Stimulated activated CD4-positive, alpha-beta T cell treated with anti-CD3 and anti-CD28 coated beads, TNF-alpha, amount 100 ng/mL, for 4 hours (primary cell): Measurements from ENCODE around the gene CBL.
"Not testable (repeated sequence)": the region's sequence is repeated elsewhere in the genome, so short reads cannot be mapped to it uniquely, and the experiment has no call there.

ENCODE experiments used
- DNase-seq, 3 experiments: peaks; one replicate each; pipeline ENCODE4 v3.0.0-alpha.2; 2020; ENCODE audit warnings: low read depth in 3 of 3

The CBL gene

DNA sequence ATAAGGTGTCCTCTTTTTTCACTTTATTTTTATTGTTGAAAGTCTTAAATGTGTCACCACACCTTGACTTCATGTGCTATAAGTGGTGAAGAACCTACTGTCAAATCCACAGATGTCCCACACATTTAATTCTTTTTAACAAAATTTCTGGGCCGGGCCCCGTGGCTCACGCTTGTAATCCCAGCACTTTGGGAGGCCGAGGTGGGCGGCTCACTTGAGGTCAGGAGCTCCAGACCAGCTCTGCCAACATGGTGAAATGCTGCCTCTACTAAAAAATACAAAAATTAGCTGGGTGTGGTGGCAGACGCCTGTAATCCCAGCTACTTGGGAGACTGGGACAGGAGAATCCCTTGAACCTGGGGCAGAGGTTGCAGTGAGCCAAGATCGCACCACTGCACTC is 3.0 kb downstream of the CBL start:
- no peak for DNase-seq

DNA sequence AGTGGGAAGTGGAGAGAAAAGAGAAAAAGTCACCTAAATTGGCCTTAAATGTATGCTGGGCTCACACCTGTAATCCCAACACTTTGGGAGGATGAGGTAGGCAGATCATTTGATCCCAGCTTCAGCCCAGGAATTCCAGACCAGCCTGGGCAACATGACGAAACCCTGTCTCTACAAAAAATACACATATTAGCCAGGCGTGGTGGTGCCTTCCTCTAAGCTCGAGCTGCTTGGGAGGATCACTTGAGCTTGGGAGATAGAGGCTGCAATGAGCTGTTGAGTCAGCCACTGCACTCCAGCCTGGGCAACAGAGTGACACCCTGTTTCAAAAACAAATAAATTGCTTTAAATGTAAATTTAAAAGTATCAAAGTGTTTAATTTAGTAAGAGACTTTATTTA is 3.9 kb downstream of the CBL start:
- DNase-seq, result no peak

DNA sequence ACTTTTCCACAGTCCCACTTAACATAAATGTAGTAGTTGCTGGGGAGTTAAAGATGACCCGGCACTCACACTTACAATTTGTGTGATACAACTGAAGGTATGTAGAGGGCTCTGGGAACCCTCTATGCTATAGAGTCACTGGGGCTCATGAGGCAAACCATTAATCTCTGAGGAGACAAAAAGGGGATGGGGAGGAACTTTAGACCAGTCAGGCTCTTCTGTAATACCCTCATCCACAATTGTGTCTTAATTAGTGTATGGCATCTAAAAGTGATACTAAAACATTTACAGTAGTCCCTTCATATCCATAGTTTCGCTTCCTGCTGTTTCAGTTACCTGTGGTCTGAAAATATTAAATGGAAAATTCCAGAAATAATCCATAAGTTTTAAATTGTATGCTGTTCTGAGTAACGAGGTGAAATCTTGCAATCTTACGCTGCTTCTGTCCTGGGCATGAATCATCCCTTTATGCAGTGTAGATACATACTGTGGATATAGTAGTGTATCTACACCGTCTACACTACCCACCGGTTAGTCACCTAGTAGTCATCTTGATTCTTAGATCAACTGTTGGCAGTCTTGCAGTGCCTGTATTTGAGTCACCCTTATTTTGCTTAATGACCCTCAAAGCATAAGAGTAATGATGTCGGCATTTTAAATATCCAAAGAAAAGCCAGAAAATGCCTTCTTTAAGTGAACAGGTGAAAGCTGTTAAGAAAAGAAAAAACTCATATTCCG is 12.2 kb downstream of the CBL start:
- no peak for DNase-seq

DNA sequence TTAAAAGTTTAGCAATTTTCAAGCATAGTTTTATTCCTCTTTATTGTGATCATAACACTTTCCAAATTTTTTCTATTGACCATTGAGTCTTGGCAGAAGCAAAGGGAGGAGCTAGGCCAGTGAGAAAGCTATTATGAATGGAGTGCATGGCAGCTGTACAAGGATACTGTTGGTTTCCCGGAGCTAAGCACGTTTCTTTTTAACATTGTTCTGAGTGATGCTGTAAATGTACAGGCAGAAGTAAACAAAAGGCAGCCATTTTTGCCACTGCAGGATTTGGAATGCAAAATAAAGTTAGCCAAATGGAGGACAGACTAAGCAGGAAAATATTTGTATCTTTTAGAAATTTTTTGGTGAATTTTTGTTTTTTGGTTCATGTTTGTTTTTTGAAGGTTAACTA is 16.2 kb downstream of the CBL start:
- DNase-seq, result no peak

DNA sequence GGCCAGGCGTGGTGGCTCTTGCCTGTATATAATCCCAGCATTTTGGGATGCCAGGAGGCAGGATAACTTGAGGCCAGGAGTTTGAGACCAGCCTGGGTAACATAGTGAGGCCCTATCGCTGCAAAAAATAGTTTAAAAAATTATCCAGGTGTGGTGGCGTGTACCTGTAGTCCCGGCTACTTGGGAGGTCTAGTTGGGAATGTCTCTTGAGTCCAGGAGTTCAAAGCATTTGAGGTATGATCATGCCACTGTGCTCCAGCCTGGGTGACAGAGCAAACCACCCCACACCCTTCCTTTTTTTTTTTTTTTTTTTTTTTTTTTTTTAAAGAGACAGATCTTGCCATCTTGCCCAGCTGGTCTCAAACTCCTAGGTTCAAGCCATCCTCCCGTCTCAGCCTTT is 16.8 kb downstream of the CBL start:
- no peak for DNase-seq

DNA sequence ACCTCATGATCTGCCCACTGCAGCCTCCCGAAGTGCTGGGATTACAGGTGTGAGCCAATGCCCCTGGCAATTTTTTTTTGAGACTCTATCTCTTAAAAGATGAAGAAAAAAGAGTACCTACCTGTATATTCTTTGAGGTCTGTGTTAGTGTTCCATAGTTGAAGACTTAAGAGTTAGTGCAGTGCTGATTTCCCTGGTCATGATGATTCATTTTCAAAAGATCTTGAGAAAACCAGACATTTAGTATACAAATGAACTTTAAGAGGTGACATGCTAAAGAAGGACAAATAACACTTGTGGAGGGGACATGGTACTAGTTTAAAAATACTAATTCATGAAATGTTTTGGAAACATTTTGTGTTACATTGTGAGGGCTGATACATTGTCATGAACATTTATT is 17.7 kb downstream of the CBL start:
- no peak for DNase-seq

DNA sequence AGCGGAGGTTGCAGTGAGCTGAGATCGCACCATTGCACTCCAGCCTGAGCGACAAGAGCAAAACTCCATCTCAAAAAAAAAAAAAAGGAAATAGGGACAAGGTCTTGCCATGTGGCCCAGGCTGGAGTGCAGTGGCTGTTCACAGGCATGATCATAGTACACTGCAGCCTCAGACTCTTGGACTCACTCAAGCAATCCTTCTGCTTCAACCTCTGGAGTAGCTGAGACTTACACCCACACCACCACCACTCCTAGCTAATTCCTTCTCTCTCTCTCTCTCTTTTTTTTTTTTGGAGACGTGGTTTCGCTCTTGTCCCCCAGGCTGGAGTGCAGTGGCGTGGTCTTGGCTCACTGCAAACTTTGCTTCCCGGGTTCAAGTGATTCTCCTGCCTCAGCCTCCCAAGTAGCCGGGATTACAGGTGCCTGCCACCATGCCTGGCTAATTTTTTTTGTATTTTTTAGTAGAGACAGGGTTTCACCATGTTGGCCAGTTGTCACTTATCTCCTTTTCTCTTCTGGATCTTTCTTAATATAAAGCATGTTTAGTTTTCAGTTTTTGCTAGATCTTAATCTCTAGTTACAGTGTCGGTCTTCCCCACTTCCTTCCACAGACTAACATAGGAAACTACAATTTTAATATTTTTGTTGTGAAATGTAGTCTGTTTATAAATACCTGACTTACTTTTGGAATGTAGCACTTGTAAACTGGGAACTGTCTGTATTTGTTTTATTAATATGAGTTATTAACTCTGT is 22.6 kb downstream of the CBL start:
- DNase-seq, result not testable (repeated sequence)

DNA sequence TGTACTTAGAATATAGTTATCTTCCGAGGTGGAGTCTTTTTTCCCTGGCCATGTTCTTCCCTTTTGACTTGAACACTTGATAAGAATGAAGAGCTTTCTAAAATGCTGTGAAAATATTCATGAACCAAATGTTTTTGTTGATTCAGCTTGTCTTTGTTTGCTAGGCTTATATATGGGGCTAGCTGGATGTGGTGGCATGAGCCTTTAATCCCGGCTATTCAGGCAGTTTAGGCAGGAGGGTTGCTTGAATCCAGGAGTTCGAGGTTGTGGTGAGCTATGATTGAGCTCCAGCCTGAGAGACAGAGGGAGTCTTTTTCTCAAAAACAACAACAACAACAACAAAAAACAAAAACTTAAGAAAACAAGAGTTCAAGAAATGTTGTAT is 23.1 kb downstream of the CBL start:
- no peak for DNase-seq

DNA sequence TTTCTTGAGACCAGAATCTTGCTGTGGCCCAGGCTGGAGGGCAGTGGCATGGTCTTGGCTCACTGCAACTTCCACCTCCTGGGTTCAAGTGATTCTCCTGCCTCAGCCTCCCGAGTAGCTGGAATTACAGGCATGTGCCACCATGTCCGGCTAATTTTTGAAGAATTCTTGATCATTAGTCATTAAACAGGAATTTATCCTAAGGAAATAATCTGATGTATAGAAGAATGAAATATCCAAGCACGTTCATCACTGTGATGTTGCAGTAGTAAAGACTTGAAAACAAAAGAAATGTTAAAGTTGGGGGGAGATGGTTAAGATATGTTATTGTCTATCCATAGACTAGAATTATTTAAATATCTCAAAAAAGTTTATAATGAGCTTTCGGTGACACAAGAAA is 23.6 kb downstream of the CBL start:
- no peak for DNase-seq

DNA sequence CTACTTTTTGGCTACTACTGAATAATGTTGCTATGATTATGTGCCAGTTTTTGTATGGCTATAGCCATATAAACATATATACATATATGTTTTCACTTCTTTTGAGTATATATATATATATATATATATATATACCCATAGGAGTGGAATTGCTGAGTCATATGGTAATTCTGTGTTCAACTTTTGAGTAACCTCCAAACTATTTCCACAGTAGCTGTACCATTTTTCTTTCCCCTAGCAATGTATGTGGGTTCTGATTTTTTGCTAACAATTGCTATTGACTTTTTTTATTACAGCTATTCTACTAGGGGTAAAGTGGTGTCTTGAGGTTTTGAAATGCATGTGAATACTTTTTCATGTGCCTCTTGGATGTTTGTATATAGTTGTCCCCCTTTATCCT is 30.4 kb downstream of the CBL start:
- no peak for DNase-seq

DNA sequence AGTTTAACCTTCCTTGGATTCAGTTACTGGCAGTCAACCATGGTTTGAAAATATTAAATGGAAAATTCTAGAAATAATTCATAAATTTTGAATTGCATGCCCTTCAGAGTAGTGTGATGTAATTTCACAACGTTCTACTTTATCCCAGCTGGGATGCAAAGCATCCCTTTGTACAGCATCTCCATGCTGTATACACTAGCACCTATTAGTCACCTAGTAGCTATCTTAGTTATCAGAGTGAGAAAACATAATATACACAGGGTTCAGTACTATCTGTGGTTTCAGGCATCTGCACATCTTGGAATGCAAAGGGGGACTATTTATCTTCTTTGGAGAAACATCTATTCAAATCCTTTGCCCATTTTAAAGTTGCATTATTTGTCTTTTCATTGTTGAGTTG is 30.8 kb downstream of the CBL start:
- DNase-seq, result no peak

DNA sequence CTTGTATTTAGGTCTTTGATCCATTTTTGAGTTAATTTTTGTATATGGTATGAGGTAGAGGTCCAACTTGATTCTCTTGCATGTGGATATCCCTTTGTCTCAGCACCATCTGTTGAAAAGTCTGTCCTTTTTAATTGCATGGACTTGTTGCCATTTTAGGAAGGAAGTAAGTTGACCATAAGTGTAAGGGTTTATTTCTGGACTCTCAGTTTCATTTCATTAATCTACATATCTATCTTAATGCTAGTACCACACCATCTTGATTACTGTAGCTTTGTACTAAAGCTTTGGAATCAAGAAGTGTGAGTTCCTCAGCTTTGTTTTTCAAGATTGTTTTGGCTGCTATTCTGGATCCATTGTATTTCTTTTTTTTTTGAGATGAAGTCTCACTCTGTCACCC is 31.4 kb downstream of the CBL start:
- DNase-seq, result no peak

DNA sequence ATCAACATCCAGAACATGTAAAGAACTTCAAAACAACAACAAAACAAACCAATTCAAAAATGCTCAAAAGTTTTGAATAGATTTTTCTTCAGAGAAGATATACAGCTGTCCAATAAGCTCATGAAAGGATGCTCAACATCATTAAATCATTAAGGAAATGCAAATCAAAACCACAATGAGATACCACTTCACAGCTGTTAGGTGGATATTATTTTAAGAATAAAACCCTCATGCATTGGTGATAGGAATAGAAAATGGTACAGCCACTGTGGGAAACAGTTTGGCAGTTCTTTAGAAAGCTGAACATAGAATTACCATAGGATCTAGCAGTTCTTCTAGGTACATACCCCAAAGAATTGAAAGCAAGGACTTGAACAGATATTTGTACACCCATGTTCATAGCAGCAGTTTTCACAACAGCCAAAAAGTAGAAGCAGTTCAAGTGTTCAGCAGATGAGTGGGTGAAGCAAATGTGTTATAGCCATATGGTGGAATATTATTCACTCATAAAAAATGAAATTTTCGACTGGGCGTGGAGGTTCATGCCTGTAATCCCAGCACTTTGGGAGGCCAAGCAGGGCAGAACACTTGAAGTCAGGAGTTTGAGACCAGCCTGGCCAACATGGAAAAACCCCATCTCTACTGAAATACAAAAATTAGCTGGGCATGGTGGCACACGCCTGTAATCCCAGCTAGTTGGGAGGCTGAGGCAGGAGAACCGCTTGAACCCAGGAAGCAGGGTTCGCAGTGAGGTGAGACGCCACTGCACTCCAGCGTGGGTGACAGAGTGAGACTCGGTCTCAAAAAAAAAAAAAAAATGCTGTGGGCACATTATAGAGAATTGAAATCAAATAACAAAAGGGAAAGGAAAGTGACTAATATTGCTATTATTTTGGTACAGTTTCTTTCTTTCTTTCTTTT is 42.9 kb downstream of the CBL start:
- DNase-seq, result no peak

DNA sequence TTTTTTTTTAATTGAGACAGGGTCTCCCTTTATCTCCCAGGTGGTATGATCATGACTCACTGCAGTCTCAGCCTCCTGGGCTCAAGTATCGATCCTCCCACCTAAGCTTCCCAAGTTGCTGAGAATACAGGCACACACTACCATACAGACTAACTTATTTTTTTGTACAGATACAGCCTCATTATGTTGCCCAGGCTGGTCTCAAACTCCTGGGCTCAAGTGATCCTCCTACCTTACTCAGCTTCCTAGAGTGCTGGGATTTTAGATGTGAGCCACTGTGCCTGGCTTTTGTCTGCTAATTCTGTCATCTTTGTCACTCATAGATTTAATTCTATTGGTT is 43.5 kb downstream of the CBL start:
- DNase-seq, result no peak

DNA sequence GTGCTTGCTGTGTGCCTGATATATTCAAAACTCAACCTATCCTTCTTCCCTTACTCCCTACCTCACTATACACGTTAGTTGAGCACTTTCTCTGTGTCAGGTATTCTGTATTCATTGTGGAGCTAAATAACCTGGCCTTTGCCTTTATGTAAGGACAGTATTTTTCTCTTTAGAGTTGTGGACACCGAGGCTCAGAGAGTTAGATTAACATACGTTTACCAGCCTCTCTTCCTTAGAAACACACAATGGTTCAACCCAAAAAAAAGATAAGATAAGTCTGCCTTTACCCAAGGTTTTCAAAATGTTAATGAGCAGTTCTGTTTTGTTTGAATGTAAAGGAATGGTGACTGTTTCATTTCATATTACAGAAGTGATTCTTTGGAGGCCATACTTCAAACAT is 45.0 kb downstream of the CBL start:
- DNase-seq, result no peak

DNA sequence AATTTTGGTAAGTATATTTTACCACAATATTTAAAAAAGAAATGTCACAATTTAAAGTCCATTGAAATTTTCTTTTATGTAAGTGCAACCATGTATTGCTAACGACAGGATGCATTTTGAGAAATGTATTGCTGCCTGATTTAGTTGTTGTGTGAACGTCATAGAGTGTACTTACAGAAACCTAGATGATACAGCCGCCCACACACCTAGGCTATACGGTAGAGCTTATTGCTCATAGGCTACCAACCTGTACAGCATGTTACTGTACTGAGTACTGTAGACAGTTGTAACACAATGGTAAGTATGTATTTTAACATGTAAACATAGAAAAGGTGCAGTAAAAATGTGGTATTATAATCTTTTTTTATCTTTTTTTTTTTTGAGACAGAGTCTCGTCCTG is 48.1 kb downstream of the CBL start:
- peak in 2 of 3 experiments; percentile 13 to 19 for DNase-seq

DNA sequence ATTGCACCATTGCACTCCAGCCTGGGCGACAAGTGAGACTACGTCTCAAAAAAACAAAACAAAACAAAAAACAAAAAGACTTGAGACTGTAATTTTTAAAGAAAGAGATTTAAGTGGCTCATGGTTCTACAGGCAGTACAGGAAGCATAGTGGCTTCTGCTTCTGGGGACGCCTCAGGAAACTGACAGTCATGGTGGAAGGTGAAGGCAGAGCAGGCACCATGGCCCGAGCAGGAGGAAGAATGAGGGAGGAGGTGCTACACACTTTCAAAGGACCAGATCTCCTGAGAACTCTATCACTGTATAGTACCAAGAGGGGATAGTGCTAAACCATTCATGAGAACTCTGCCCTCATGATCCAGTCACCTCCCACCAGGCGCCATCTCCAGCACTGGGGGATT is 52.0 kb downstream of the CBL start:
- no peak for DNase-seq

DNA sequence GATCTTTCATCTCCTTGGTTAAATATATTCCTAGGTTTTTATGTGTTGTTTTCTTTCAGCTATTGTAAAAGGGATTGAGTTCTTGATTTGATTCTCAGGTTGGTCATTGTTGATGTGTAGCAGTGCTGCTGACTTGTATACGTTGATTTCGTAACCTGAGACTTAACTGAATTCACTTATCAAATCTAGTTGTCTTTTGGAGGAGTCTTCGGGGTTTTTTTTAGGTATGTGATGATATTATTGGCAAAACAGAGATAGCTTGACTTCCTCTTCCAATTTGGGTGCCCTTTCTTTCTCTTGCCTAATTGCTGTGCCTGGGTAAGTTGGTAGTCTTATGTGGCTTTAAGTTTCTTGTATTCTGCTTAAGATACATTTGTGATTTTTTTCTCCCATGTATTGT is 52.8 kb downstream of the CBL start:
- DNase-seq, result no peak

DNA sequence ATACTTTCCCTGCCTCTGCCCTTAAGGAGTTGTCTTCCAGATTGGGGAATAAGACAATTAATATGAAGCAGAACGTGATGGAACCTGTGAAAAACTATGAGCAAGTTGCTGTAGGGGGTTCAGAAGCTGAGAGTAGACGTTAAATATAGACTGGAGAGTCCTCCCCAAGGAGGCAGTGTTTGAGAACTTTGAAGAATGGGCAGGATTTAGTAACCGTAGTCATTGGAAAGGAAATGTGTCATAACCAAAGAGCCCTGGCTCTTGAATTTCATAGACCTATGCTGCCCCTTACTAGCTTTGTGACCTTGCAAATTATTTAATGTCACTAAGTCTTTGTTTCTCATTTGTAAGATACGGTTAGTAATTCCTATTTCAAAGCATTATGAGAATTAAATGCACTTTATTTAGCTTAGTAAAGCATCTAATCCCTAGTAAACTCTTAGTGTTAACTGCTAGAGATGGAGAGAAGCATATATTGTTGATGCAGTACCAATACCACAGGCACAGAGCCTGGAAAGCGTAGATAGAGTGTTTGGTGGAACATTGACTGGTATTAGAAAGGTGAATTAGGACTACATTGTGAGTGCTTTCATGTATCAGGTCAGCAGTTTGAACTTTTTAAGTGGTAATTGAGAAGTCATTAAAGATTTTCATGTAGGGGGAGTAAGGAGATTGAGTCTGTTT is 56.7 kb downstream of the CBL start:
- DNase-seq, result no peak

DNA sequence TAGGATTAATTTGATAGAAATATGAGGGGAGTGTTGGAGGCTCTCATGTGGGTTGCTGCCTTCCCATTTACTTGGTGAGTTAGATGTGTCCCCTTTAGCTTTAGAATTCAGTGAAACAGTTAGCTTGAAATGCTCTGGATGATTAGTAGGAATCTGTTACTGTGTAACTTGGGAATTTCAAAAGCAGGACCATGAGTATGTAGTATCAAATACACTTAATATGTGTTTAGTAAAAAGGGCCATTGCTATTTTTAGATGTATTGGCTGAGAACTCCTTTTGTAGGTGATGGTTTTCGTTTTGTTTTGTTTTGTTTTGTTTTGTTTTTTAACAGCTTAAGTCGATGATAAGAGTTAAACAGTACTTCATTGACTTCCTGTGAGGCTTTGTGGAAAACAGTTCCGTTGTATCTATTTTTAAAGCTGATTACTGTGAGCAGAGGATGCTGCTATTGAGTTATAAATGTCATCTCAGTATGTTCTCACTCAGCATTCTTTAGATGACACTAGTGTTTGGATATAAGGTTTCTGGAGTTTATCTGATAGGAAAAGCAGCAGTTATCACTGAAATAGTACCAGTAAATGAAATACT is 57.3 kb downstream of the CBL start:
- DNase-seq, result no peak

DNA sequence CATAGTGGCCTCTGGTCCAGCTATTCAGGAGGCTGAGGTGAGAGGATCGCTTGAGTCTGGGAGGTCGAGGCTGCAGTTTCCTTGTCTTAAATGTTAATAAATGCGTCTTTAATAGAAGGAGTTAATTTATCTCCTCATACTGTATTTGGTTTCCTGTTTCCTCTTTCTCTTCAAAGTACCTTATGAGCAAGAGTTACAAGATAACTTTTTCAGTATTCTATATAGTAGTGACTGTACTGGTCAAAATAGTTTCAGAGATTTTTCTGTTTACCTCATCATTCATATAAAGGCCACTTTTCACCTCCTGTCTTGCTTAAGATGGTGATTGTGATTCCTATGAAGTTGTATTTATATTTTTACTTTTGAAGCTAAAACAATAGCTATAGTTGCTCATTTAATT is 59.9 kb downstream of the CBL start:
- no peak for DNase-seq
